Stimulated activated CD4-positive, alpha-beta T cell treated with anti-CD3 and anti-CD28 coated beads, Interleukin-15, amount 100 ng/mL, for 1 hour (primary cell): ENCODE data around the gene EPB41L4B.

Source experiments
- DNase-seq, 2 donors: peaks; one replicate each; pipeline ENCODE4 v3.0.0-alpha.2; 2020; ENCODE audit warnings: low read depth in 1 of 2, low spot score in 1 of 2

Gene EPB41L4B

DNA sequence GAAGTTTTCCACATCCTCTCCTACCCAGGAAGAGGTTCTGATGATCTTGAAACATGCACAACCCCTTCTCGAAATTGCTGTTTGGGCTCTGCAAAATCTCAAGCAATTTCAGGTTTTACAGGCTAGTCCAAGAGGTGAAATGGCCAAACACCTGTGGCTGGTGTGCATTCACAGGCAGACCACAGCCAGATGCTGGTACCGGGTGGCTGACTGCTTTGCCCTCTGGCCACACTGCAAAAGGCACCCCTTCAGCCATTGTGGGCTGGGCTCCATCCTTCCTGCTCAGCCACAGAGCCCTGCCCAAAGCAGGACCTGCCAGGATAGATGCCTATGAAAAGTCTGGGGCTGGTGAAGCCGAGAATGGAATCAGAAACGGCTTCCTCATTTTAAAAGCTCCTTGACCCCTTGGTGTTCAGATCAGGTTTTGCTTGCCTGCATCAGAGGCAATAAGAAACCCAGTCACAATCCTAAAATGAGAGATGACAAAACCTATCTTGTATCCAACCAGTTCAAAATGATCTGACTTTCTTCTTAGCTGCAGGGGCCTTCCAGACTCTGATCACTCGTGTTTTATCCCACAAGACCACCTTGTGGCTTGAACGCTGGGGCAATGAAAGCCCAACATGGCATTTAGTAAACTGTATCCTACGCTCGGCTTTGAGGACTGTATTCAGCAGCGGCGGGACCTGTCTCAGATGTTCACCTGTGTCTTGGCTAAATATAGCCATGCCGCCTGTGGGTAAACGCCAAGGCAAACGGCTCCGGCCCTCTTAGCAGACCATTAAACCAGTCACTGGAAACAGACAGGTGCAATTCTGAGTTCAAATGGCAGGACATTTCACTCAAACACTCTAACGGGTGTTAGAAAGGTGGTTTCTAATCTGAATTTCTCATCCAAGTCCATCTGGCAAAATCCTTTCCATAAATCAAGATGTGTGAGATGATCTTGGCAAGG is 49.6 kb downstream of the EPB41L4B start:
- no peak for DNase-seq

DNA sequence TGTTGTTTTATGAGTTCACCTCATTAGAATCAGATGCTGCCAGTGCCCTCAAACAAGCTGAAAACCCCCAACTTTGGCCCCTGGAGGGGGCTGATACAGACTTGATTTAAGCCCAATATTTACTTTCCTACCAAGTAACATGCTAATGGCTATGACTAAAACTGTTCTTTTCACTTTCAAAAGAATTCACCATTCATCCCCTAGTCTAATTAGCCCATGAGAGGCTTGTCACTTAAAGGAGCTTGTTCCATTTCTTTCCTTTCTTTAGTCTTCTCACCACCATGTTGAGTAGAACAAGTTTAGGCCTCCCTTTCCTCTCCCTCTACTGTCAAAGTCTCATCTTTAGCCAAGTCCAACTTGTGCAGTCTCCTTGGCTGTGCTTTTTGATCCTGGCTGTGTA is 50.4 kb downstream of the EPB41L4B start:
- DNase-seq, result no peak

DNA sequence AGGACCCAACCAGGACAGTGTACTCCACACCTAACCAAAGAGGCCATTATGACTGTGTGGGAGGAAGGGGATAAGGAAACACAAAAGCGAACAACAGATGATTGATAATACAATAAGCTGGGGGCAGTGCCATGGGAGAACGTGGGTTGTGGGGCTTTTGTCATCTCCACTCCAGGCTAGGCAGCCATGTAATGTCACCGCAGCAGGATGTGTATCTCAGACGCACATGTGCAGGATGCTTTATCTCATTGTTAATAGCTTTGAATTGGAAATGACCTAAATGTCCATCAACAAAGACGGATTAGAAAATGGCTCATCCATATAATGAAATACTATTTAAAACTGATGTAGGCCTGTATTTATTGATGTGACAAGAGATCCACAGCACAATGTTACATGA is 51.0 kb downstream of the EPB41L4B start:
- no peak for DNase-seq

DNA sequence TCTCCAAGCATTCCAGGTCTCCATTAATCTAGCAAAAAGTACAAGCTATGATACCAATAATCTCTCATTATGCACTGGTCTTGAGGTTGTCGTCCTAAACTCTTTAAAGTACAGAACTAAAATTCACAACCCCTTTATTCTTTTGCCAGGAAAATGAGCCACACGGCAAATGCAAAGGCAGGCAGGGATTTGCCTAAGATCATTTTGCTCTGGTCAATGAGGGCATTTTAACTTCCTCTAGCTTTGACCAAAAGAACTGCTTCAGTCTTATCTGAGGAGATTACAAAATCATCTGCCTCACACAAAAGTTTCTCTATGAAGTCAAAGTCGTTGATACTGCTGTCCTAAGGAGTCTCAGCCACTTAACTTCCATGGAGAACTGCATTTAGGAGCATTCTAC is 51.8 kb downstream of the EPB41L4B start:
- no peak for DNase-seq

DNA sequence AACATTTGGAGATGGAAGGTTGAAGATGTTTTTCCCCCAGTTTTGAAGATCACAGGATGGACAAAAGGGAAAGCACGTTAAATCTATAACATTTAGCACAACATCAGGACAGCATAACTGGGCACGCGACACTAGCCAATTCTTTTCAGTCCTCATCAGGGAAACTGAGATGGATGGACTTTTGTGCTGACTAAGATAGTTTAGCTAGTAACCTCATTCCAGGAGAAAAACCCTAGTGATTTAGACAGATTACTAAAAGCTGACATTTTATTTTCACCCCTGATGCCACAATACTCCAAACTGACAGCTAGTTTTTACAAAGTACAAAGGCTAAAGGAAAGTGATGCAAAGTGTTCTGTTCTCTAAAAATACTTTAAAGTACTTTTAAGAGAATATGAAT is 53.3 kb downstream of the EPB41L4B start:
- no peak for DNase-seq

DNA sequence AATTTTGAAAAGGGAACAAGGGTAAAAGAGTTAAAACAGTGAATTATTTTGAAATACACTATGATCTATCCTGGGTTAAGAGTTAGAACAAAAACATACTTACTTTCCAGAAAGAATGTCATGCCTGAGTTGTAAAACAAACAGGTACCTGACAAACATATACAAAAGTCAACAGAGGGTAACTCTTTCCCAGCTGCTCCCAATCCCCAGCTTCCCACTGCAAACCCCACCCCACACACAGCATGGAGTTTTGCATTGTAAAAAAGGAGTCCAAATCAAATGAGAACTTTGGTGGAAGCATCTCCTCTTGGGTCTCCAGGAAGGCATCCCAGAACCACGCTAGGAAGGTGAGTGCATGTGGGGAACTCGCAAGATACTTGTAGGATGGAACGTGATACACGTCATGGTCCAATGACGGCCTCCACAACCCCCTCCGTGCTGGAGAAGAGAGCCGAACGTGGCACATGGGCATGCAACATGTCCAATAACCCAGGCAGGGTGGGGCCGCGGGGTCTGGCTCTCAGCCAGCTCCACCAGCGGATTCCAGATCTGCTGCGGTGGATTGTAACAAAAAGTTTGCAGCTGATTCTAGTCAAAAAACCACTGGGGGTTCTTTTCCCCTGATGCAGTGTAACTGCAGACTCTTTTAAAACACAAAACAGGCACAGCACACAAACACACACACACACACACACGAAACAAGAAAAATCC is 55.8 kb downstream of the EPB41L4B start:
- DNase-seq, result no peak

DNA sequence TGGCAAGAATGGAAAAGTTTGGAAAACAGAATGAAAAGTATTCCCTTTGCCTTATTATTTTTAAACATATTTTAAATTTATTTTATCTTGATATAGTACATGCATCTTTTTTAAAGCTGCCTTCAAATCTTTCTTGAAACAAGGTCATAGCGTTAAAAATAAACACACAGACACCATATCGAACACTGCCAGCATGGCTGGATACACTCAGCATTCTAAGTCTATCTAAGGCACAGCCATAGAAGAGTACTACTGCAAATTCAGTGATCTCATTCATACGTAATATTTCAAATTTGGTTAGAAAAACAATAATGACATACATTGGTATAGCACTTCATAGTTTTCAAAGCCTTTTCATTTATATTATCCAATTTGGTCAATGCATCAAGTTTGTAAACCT is 57.5 kb downstream of the EPB41L4B start:
- no peak for DNase-seq

DNA sequence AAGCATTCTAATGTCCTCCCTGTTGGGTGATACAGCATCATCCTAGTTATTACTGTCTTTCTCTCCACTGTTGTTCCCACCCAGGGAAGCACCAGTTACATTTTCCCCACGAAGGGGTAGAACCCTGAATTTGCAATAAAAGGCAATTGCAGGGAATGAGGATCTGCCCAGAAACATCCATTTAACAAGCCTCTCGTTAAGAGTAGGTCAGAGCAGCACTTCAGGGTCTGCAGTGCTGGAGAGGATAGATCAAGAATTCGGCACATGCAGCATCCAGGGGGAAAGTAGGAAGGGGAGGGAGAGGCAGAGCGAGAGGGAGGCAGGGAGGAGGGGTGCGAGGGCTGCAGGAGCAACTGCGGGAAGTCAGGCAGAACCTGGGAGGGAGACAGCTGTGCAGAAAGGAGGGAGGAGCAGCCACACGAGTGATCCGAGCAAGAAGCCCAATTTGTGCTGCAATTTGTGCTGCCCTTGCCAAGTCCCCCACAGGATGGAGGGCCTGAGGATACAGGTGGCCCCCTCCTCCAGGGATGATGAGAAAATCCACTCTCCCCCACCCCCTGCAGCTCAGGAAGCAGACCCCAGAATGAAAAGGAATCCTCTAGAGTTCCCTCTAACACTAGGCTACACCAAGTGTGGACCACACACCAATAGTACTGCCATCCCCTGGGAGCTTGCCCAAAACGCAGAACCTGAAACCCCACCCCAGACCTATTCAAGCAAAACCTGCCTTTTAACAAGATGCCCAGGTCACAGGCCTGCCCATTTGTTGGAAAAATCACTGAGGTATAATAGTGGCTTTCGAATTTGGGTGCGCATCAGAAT is 62.2 kb downstream of the EPB41L4B start:
- DNase-seq, result no peak

DNA sequence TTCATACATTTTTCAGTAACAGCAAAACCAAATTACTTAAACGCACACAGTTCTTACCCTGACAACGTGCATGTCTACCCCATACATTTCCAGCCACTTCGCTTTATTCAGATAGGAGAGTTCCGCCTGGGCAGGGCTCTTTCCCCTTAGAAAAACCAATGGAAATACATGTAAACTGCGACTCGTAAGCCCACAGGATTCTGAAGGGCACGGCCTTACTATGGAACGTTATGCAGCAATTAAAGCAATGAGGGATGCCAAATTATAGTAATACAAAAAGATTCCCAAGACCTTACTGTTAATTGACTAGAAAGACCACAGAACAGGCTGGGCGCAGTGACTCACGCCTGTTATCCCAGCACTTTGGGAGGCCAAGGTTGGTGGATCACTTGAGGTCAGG is 64.5 kb downstream of the EPB41L4B start:
- no peak for DNase-seq

DNA sequence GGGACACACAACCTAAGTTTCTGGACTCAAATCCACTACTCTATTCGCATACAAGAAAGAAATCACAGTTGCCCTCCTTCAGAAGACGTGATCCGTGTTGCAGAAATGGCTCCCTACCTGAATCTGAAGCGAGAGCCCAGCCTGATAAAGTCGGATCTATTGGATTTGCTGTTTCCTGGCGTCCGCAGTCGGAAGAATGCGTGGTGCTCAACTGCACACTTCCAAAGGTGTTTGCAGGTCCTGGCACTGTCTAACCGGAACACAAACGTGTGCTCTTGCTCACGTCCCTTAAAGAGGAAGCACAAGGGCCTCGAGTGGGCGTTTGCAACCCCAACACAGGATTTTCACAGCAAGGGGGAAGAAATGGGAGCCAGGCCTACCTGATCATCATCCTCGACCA is 65.5 kb downstream of the EPB41L4B start:
- DNase-seq, result no peak

DNA sequence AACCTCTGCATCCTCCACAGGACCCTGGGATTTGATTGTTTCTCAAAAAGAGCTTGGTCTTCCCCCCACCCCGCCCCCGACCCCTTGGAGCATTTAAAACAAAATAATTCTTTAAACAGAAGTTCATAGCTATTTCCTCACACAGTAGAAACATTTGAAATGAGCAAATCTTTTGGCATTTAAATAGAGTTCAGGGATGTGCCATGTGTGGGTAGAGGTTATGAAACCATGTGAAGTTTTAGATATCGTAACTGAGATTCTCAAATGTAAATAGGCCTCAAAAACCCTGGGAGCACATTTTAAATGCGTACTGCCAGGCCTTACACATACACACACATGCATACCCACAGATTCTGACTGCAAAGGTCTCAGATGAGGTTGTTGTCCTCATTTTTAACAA is 66.5 kb downstream of the EPB41L4B start:
- DNase-seq, result no peak

DNA sequence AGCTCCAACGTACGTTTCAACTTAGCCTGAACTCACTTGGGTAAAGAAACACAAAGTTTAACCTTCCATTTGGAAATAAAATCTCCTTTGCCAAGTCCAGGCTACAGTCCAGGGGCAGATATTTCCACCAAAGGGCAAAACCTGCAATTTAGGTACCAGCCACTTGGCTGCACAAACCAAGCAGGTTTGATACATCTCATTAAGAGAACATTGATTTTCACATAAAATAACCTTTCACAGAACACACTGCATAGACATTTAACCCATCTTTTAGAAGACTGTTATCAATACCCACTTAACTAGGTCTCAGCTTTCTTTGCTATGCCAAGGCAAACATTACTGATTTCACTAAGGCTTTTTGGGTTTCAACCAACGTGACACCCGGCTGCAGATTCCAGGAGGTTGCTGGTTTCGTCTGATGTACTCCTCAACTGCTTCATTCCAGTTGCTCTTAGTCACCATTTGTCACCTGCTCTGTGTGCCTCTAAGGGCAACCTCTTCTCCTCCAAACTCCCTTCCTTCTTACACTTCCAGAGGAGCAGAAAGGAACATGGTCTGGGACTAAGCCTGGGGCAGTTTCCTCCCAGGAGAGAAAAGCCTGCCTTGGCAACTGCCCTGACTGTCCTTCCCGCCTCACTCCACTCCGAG is 67.1 kb downstream of the EPB41L4B start:
- DNase-seq, result no peak

DNA sequence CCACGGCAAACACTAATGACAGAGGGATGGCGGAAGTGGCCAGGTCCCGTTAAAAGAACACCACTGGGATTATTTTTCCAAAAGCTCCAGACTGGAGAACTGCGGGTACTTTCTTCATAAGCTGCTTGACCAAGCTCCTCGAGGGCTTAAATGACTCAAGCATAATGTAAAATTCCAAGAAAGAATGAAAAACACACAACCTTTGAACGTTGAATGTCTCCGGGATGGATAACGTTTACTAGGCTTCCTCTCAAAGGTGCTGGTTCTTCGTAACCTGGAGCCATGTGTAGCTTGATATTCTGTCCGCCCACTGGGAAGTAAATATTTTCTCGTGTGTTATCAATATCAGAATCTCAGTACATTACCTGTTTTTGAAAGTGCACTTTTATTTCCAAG is 67.6 kb downstream of the EPB41L4B start:
- no peak for DNase-seq

DNA sequence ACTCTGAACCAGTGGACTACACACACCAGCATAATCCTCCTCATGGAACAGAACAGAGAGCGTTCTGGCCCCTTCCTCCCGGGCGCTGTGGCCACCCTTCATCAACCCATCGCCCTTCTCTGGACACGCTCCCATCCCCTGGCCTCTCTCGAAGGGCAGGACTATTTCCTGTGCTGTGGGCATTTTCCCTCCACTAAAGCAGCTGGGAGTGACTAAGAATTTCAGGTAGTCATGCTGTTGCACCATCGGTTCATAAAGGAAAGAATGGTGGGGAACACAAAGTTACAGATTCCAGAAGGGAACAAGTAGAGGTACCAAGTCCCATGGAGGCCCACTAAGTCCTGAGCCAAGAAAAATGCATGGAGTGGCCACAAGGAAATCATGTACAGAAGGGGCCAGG is 68.6 kb downstream of the EPB41L4B start:
- DNase-seq, result no peak

DNA sequence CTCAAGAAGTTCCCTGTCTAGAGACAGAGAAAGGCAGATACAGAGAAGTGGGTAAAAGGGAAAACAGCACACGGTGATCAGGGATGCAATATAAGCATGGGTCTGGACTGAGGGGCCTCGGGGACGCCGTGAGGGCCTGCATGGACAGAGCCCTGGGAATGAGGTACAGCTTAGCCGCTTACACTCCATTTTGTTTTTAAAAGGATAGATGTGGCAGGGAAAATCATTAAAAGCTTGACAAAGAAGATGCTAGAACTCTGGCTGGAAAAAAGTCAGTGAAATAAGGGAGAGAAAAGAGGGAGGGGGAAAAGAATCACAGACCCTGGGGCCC is 69.1 kb downstream of the EPB41L4B start:
- DNase-seq, result no peak

DNA sequence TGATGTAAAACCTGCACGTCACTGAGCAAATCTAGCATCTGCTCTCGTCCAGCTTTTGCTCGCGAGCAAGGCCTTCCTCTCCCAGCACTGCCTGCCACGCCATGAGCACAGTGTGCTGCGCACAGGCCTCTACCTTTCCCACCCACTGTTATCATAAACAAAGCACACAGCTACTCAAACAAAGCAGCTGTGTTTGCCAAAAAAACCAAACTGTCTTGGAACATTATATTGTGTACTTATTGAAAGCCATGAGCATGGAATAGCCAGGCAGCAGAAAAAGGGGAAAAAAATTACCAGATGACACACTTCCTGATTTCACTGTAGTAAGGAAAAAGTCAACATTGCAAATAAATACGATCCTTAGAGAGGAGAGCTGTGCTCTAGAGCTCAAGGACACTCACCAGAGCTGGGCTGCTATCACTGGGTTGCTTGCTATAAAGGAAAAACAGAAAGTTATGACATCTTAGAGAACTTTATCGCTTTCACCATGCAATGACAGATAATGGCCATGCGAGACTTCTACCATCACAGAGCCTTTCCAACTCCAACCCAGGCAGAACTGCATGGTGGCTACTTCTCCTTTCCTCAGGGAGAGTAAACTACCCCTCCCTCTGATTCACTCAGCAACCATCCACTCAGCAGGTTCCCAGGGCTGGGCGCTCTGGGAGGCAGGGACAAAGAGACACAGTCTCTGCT is 69.6 kb downstream of the EPB41L4B start:
- no peak for DNase-seq

DNA sequence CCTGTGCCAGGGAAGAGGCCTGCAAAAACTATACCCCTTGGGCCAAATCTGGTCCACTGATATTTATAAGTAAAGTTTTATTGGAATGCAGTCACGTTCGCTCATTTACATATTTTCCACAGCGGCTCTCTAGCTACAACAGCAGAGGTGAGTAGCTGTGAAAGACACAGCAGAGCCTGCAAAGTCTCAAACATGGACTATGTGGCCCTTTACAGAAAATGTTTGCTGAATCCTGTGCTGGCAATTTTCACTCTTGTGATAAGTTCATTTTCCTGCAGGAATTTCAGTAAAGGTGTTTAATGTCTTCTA is 70.1 kb downstream of the EPB41L4B start:
- no peak for DNase-seq

DNA sequence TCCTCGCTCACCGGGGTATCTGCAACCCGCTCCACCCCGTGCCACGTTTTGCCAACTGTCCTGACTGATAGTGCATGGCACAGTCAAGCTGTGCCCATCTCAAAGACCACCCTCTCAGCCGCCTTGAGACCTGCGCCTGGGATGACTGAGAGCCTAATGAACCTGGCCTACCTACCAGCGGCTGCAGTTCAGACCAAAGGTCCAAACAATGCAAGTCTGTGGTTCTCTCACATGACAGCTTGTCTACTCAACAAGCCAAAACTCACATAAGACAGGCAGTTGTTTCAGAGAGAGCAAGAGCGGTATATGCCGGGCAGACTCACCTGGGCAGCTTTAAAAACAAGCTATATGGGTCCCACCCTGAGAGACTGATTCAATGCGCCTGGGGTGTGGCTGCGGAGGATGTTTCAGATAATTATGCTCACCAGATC is 70.5 kb downstream of the EPB41L4B start:
- no peak for DNase-seq

DNA sequence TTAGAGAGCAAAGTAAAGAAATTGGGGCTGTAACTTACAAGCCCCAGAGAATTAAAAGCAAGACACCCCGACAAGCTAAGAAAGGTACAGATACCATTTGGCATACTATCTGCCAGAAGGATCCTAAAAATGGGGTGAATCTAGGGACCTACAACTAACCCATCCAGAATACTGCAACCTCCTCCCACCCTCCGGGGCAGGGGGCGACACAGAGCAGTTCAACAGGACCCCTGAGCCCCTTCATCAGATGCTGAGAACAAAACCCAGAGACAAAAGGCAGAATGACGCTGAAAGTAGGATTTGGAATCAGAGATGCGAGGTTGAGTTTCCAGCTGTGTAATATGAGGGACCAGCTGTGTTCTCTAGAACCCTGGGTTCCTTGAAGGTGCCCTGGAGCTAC is 71.2 kb downstream of the EPB41L4B start:
- no peak for DNase-seq

DNA sequence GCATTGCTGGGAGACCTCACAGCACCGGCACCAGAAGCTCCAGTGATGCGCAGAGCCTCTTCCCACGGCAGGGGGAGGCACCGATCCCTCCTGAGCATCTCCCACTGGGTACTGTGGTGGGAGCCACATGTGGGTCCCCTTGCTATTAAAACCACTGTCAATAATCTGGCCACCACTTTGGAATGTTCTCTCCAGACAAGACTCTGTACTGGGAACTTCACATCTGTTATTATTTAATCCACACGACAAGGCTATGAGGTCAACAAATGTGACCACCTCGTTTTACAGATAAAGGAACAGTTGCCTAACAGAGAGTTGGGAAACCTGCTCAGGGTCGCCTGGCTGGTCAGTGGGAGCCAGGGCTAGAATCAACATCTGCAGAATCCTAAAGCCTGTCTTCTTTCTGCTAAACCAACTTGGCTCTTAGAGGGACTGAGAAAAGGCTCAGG is 72.7 kb downstream of the EPB41L4B start:
- DNase-seq, result no peak

DNA sequence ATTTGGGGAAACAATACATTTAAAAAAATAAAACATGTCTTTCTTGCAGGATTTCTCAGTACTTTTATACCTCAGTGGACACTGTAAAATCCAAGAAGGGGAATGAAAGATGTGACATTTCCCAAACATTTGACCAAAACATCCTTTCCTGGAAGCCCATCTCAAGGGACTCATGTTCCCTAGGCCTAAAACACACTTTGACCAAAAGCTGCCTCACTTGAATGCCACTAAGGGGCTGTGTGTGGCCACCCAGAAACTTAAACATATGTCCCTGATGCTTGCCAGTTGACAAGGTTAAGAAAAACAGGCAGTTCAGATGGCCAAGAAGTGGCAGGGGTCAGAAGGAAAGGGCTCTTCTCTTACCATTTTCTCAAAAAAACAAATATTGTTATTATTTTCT is 73.6 kb downstream of the EPB41L4B start:
- DNase-seq, result no peak
